CD14-positive monocyte (primary cell): ENCODE data around the gene MOB1A. TPM values are rescaled to one million over a fixed set of nuclear protein-coding genes. Genes with fewer than 3 reads are reported as not detected.

Experiments used
- DNase-seq, 3 donors: peaks; one replicate each; pipeline ENCODE4 v3.0.0-alpha.2; 2011 to 2022
- H2AFZ ChIP-seq: 2 replicates; pipeline ENCODE4 v1.6.0; 2012; ENCODE audit warnings: mild to moderate bottlenecking, low read depth, low read length, inconsistent platforms; ENCODE audit not compliant: insufficient read depth, poor library complexity, severe bottlenecking
- H3K27ac ChIP-seq, 2 donors: 1 replicate in 1 of 2; 2 replicates in 1 of 2; pipeline ENCODE4 v1.5.1; 2012 to 2013; ENCODE audit warnings: low read length in 2 of 2, control low read depth in 1 of 2, inconsistent platforms in 1 of 2, low read depth in 1 of 2, mild to moderate bottlenecking in 1 of 2
- H3K27me3 ChIP-seq, 2 donors: one replicate each; pipeline versions ENCODE4 v1.6.0 to v1.6.1; 2011 to 2013; ENCODE audit warnings: low read length in 2 of 2; ENCODE audit not compliant: control insufficient read depth in 2 of 2, insufficient read depth in 2 of 2
- H3K36me3 ChIP-seq, 2 donors: replicated peaks in 1 of 2; 1 replicate in 1 of 2; 2 replicates in 1 of 2; pipeline versions ENCODE4 v1.5.1 to v1.6.1; 2012 to 2013; ENCODE audit warnings: low read length in 2 of 2, control low read depth in 1 of 2, inconsistent platforms in 1 of 2, mild to moderate bottlenecking in 1 of 2; ENCODE audit not compliant: insufficient read depth in 2 of 2, control insufficient read depth in 1 of 2
- H3K4me1 ChIP-seq, 2 donors: 1 replicate in 1 of 2; 2 replicates in 1 of 2; pipeline versions ENCODE4 v1.5.1 to v1.6.1; 2012 to 2013; ENCODE audit warnings: low read length in 2 of 2, control low read depth in 1 of 2, inconsistent platforms in 1 of 2, mild to moderate bottlenecking in 1 of 2, moderate library complexity in 1 of 2; ENCODE audit not compliant: insufficient read depth in 2 of 2, control insufficient read depth in 1 of 2
- H3K4me2 ChIP-seq: replicated peaks from 2 replicates; pipeline ENCODE3; 2012; ENCODE audit warnings: low read length, moderate library complexity, mild to moderate bottlenecking; ENCODE audit not compliant: poor library complexity, severe bottlenecking; ENCODE audit errors: extremely low read depth
- H3K4me3 ChIP-seq, 3 experiments: fragments of 200-600 bp in 1 of 3; sonication (generic) in 1 of 3; replicated peaks in 1 of 3; 1 replicate in 2 of 3; 2 replicates in 1 of 3; pipeline ENCODE4 v1.5.1; 2011 to 2013; ENCODE audit warnings: low read length in 3 of 3, mild to moderate bottlenecking in 3 of 3, control low read depth in 2 of 3, low read depth in 2 of 3, inconsistent platforms in 1 of 3, moderate library complexity in 1 of 3
- H3K79me2 ChIP-seq: 2 replicates; pipeline ENCODE4 v1.6.0; 2012; ENCODE audit warnings: mild to moderate bottlenecking, control low read depth, inconsistent platforms, low read length, moderate library complexity; ENCODE audit not compliant: insufficient read depth
- H3K9ac ChIP-seq: 2 replicates; pipeline ENCODE4 v1.6.0; 2017; ENCODE audit warnings: low read length, mild to moderate bottlenecking; ENCODE audit not compliant: insufficient read depth, poor library complexity, severe bottlenecking
- H3K9me3 ChIP-seq, 2 donors: replicated peaks in 1 of 2; 1 replicate in 1 of 2; 2 replicates in 1 of 2; pipeline versions ENCODE4 v1.5.1 to v1.6.1; 2012 to 2013; ENCODE audit warnings: low read length in 2 of 2, control low read depth in 1 of 2; ENCODE audit not compliant: control insufficient read depth in 1 of 2, insufficient read depth in 1 of 2
- H4K20me1 ChIP-seq: 2 replicates; pipeline ENCODE4 v1.6.0; 2012; ENCODE audit warnings: mild to moderate bottlenecking, low read length, control low read depth, moderate library complexity; ENCODE audit not compliant: insufficient read depth
- H3K27ac Mint-ChIP-seq, 7 donors: one replicate each; pipeline ENCODE4 v1.8.0; 2020; ENCODE audit warnings: mild to moderate bottlenecking in 7 of 7, mixed read lengths in 7 of 7, moderate library complexity in 6 of 7, inconsistent platforms in 2 of 7
- H3K27me3 Mint-ChIP-seq, 3 donors: one replicate each; pipeline ENCODE4 v1.8.0; 2021 to 2022; ENCODE audit warnings: low read depth in 3 of 3, mild to moderate bottlenecking in 3 of 3, mixed read lengths in 3 of 3, moderate library complexity in 3 of 3, inconsistent platforms in 1 of 3
- H3K36me3 Mint-ChIP-seq, 2 donors: one replicate each; pipeline ENCODE4 v1.8.0; 2020; ENCODE audit warnings: mixed read lengths in 2 of 2, inconsistent platforms in 1 of 2, mild to moderate bottlenecking in 1 of 2
- H3K4me1 Mint-ChIP-seq: one replicate; pipeline ENCODE4 v1.8.0; 2020; ENCODE audit warnings: mild to moderate bottlenecking, mixed read lengths
- H3K4me3 Mint-ChIP-seq, 2 donors: one replicate each; pipeline ENCODE4 v1.8.0; 2020; ENCODE audit warnings: mild to moderate bottlenecking in 2 of 2, mixed read lengths in 2 of 2, moderate library complexity in 1 of 2
- H3K9me3 Mint-ChIP-seq, 7 donors: one replicate each; pipeline ENCODE4 v1.8.0; 2020 to 2022; ENCODE audit warnings: mixed read lengths in 7 of 7, mild to moderate bottlenecking in 6 of 7, moderate library complexity in 6 of 7, inconsistent platforms in 2 of 7
- WGBS: methylation state at CpG from one replicate; pipeline ENCODE4 v1.1.5; 2013; ENCODE audit warnings: missing lambda C conversion rate; ENCODE audit not compliant: insufficient coverage; 5-methylcytosine and 5-hydroxymethylcytosine counted together
- intact Hi-C, 2 donors: fragments of 100-400 bp; cut with micrococcal nuclease; formaldehyde crosslinking; loops; one replicate each; pipeline versions ENCODE4 v1.15.0 to v1.15.1; 2023
- polyA plus RNA-seq, 3 donors: library from polyadenylated mRNA; depleted of rRNA in 1 of 3; unstranded in 2 of 3; stranded (reverse) in 1 of 3; fragments of 300-500 nt in 2 of 3; fragments of >200 nt in 1 of 3; fragmentation: Illumina TruSeq in 2 of 3; gene quantifications; 1 replicate in 2 of 3; 2 replicates in 1 of 3; pipeline ENCODE4 v1.2.3, GENCODE V29; 2012 to 2021
- TF ChIP-seq, protein P1 (sequence below): fragments of 200-600 bp; IDR thresholded peaks from one replicate; pipeline ENCODE4 v1.8.0; 2022; ENCODE audit warnings: antibody characterized with exemption, mild to moderate bottlenecking

MOB1A gene
- polyA plus RNA-seq, 3 donors = 55.0 to 367 (median 285) TPM

DNA sequence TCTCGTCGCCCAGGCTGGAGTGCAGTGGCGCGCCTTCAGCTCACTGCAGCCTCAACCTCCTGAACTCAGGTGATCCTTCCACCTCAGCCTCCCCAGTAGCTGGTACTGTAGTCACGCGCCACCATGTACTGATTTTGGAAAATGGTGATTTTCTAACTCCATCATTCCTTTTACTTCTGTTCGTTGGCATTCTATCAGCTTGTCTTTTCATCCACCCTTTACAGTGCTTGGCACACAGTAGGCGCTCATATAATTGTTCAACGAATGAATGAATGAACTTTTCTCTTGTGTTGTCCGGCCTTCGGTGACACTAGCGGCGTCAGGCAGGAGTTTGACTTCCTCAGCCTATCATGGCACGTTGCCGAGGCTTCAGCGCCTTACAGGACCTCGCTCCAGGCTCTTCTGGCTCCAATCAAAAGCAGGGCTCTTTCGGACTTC, 19.4 kb upstream of the MOB1A start:
- Histone ChIP-seq H3K9me3 (no peaks in the 10 kb centered on the region), H3K27me3 (no peaks in the 10 kb centered on the region), H2AFZ (peak overlapping the region; percentile 75), H3K9ac (no peak overlapping the region), H3K4me1 (peaks cover 25 to 38% of the 10 kb centered on the region in 2 donors), H3K27ac (peak overlapping the region; percentile 86 to 94), H3K36me3 (peaks cover 0 to 9% of the 10 kb centered on the region in 2 donors), H3K4me2 (peak overlapping the region; percentile 81), H4K20me1 (peaks cover 34% of the 10 kb centered on the region), H3K79me2 (peaks cover 44% of the 10 kb centered on the region), H3K4me3 (peak overlapping the region in 1 of 3 experiments; percentile 78)
- Mint-ChIP-seq H3K4me1 (peaks cover 35% of the 10 kb centered on the region), H3K4me3 (peak overlapping the region; percentile 92 to 100), H3K36me3 (peaks cover 4 to 17% of the 10 kb centered on the region in 2 donors), H3K27me3 (peaks cover 0 to 5% (median 1%) of the 10 kb centered on the region in 3 donors), H3K9me3 (peaks cover 0 to 5% (median 0%) of the 10 kb centered on the region in 7 donors), H3K27ac (peak overlapping the region; percentile 96 to 98 (median 97))
- intact Hi-C loops = loop anchor here in 1 of 2 donors (2.0 to 10.0 kb wide), 3 partner anchors 17 to 273 kb away; partner anchors contain the start of gene DGUOK
- WGBS = 4% methylated on average over 11 of the region's 18 CpGs
- DNase-seq = no peak
- TF ChIP-seq, protein P1, sequence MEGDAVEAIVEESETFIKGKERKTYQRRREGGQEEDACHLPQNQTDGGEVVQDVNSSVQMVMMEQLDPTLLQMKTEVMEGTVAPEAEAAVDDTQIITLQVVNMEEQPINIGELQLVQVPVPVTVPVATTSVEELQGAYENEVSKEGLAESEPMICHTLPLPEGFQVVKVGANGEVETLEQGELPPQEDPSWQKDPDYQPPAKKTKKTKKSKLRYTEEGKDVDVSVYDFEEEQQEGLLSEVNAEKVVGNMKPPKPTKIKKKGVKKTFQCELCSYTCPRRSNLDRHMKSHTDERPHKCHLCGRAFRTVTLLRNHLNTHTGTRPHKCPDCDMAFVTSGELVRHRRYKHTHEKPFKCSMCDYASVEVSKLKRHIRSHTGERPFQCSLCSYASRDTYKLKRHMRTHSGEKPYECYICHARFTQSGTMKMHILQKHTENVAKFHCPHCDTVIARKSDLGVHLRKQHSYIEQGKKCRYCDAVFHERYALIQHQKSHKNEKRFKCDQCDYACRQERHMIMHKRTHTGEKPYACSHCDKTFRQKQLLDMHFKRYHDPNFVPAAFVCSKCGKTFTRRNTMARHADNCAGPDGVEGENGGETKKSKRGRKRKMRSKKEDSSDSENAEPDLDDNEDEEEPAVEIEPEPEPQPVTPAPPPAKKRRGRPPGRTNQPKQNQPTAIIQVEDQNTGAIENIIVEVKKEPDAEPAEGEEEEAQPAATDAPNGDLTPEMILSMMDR = no peak

GRCh38 chr2:74197049-74197448, 18.4 kb upstream of the MOB1A start:
- Mint-ChIP-seq H3K4me3 (no peak overlapping the region), H3K27ac (peak overlapping the region in 2 of 7 donors; percentile 32 to 97), H3K4me1 (peaks cover 35% of the 10 kb centered on the region), H3K27me3 (peaks cover 0 to 5% (median 1%) of the 10 kb centered on the region in 3 donors), H3K9me3 (peaks cover 0 to 5% (median 0%) of the 10 kb centered on the region in 7 donors), H3K36me3 (peaks cover 0 to 10% of the 10 kb centered on the region in 2 donors)
- H3K4me2 ChIP-seq = no peak overlapping the region
- H3K79me2 ChIP-seq = peaks cover 34% of the 10 kb centered on the region
- DNase-seq = no peak
- no peaks in the 10 kb centered on the region for H3K36me3 ChIP-seq
- H3K27me3 ChIP-seq = no peaks in the 10 kb centered on the region
- intact Hi-C loops = loop anchor here in 1 of 2 donors (5.0 to 10.0 kb wide), 2 partner anchors 35 to 272 kb away; partner anchors contain the start of gene DGUOK
- no peak overlapping the region for H3K9ac ChIP-seq
- H3K27ac ChIP-seq = no peak overlapping the region
- H3K4me1 ChIP-seq = peaks cover 25 to 38% of the 10 kb centered on the region in 2 donors
- H3K9me3 ChIP-seq = no peaks in the 10 kb centered on the region
- H4K20me1 ChIP-seq = peaks cover 25% of the 10 kb centered on the region
- H2AFZ ChIP-seq = no peak overlapping the region
- no CpG with 5 or more reads among the region's 4 CpGs for WGBS
- TF ChIP-seq, protein P1 = no peak
- H3K4me3 ChIP-seq = no peak overlapping the region
